ACHN (cell line): Measurements from ENCODE around the gene PRKG1.
"Not testable (repeated sequence)": the region's sequence is repeated elsewhere in the genome, so short reads cannot be mapped to it uniquely, and the experiment has no call there.

Experiments used
- DNase-seq: peaks from one replicate; pipeline ENCODE4 v3.0.0-alpha.2; 2015
- in situ Hi-C: cut with HindIII; loops from 2 replicates; pipeline ENCODE4 v1.10.0; 2017; ENCODE audit warnings: low sequenced_read_pairs, low pct_ligation_motif_present, low pct_unique_long_range_greater_than_20kb

The PRKG1 gene

GRCh38 chr10:51377932-51378599 is 303.8 kb downstream of the PRKG1 start:
- in situ Hi-C loops = no loop called here
- no peak for DNase-seq

GRCh38 chr10:51382181-51382580 is 307.9 kb downstream of the PRKG1 start:
- in situ Hi-C loops = no loop called here

GRCh38 chr10:51384971-51385370 is 310.7 kb downstream of the PRKG1 start:
- no peak for DNase-seq
- in situ Hi-C loops = no loop called here

More at GRCh38 chr10:51382181-51382580, 307.9 kb downstream of the PRKG1 start:
- DNase-seq = no peak

- in situ Hi-C loops = no loop called here
- no peak for DNase-seq
Observed at GRCh38 chr10:51386248-51386885, 312.1 kb downstream of the PRKG1 start.

- in situ Hi-C loops = no loop called here
- peak; percentile 51 for DNase-seq
Observed at GRCh38 chr10:51389415-51390321, 315.4 kb downstream of the PRKG1 start.

DNA sequence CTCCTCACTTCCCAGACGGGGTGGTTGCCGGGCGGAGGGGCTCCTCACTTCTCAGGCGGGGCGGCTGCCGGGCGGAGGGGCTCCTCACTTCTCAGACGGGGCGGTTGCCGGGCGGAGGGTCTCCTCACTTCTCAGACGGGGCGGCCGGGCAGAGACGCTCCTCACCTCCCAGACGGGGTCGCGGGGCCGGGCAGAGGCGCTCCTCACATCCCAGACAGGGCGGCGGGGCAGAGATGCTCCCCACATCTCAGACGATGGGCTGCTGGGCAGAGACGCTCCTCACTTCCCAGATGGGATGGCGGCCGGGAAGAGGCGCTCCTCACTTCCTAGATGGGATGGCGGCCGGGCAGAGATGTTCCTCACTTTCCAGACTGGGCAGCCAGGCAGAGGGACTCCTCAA is 318.7 kb downstream of the PRKG1 start:
- DNase-seq, in situ Hi-C loops: not testable (repeated sequence)

- no peak for DNase-seq
- in situ Hi-C loops = no loop called here
Observed at GRCh38 chr10:51394039-51394438, 319.8 kb downstream of the PRKG1 start.

- DNase-seq = no peak
- in situ Hi-C loops = no loop called here
Observed at GRCh38 chr10:51397244-51397643, 323.0 kb downstream of the PRKG1 start.

DNA sequence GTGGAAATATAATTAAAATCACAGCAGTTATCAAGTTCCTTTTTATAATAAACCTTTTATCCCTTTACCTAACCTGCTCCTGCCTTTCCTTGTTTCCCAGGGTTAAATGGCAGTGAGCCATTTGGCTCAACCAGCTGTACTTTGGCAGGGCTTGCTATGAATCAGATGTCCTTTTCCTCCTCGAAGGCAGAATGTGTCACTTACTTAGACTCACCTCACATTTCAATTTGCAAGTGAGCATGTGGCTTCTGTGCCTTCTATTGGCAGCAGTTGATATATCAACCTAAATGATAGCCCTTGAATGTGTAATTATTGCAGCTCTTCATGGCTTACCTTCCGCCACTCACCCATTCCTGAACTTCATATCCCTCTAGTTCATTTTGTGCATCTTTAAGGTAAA is 323.4 kb downstream of the PRKG1 start:
- DNase-seq = no peak
- in situ Hi-C loops = no loop called here

GRCh38 chr10:51399840-51400239 is 325.6 kb downstream of the PRKG1 start:
- in situ Hi-C loops = no loop called here
- no peak for DNase-seq

GRCh38 chr10:51400392-51401096 is 326.3 kb downstream of the PRKG1 start:
- in situ Hi-C loops = no loop called here
- no peak for DNase-seq

DNA sequence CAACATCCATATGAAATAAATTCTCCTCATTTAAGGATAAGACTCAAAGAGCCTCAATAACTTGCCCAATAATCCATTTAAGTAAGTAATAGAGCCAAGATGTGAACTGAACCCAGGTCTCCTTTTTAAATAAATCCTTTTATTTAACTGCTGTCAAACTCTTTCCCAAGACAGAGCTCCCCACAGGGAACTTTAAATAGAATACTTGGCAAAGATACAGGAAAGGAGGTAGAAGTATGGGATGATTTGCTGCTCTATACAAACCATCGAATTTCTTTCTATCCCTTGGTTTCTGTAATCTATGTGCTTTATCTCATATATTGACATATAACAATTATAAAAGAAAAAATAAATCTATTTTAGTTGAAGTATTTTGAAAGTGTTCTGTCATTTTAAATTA is 329.2 kb downstream of the PRKG1 start:
- in situ Hi-C loops = no loop called here
- DNase-seq = no peak

- in situ Hi-C loops = no loop called here
- no peak for DNase-seq
Observed at GRCh38 chr10:51405580-51406351, 331.5 kb downstream of the PRKG1 start.

- in situ Hi-C loops = no loop called here
- no peak for DNase-seq
Observed at GRCh38 chr10:51406581-51406980, 332.3 kb downstream of the PRKG1 start.

DNA sequence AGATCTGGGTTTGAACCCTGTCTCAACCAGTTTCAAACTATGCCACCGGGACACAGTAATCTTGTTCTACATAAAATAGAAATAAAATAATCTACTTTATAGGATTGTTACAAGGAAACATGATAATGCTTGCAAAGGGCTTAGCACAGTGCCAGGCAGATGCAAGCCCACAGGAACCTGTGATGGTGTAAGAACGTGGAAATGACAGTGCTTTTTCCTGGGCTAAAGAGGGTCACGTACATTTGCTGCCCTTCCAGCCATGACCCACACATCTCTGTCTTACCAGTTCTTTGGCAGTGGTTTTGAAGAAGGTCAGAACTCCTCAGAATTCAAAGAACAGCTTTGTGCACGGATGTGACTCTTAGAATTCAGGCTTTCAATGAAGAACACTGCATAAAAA is 342.2 kb downstream of the PRKG1 start:
- in situ Hi-C loops = no loop called here
- DNase-seq = no peak

DNA sequence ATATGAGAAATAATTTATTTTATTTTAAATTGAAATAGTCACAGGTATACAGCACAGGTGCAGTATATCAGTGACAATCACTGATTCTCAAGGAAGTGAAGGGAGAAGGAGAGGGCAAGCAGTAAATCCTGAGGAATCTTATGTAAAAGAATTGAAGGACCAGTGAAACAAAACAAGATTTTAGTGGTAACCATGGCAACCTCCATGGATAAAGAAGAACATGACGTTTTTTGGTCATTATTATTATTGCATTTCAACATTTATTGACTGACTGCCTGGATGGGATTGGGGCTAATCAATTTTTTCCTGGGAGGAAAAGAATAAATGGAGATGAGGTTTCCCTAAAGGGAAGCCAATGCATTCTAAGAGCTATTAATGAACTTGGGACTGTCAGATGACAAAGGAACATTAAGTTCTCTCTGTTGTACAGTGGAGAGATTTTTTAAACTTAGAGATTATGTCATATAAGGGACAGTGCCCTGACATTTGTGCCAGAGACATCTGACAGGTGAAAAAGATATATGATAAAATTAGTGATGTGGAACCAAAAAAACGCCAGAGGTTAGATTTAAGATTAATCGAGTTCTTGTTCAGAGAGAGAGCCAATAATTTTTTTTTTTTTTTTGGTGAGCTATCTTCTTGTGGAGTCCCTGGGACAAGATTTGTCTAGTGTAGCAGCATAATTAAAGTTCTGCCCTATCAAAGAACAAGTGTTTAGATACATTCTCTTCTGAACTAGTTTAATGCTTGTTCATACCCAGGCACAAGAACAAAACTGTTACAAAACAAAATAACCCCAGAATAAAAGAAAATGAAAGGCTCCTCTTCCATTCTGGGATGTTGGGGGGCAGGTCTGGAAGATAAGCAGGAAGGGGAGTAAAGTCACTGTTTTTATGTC is 345.2 kb downstream of the PRKG1 start:
- in situ Hi-C loops = no loop called here
- no peak for DNase-seq

DNA sequence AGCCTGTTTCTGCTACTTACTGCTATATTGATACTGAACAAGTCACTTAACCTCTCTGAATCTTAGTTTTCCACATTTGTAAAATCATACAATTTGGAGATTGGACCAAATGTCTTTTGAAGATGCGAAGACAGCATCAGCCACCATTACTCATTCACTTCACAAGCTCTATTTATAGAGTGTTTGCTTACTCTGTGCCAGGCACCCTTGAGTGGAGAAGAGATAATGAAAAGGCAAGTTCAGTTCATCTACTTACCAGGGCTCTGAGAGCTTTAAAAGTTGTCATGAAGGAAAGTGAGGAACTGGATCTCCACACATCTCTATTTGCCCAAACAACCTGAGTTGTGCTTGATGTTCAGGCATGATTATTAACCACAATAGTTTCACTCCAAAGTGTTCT is 347.6 kb downstream of the PRKG1 start:
- no peak for DNase-seq
- in situ Hi-C loops = no loop called here
